Measurements from ENCODE around the gene AFF1.

- TF ChIP-seq ELK1 (IDR thresholded peaks at IDR 0.05; ENCODE audit: borderline replicate concordance, low read depth, low read length), result no peak
- no peak for TF ChIP-seq MXI1 (IDR thresholded peaks at IDR 0.05; ENCODE audit: borderline replicate concordance, low read depth, low read length)
- TF ChIP-seq CEBPB (IDR thresholded peaks at IDR 0.05; ENCODE audit: low read depth, low read length), result no peak
- no peak for TF ChIP-seq RAD21 (IDR thresholded peaks at IDR 0.05; ENCODE audit: low read length)
- 0 out of 2 replicates have a peak, but pooled peaks have one; percentile 2 for TF ChIP-seq CTCF (conservative IDR thresholded peaks at IDR 0.05; ENCODE audit: low read depth, low read length)
- no peak for TF ChIP-seq MAZ (IDR thresholded peaks at IDR 0.05; ENCODE audit: borderline replicate concordance, low read depth, low read length)
- TF ChIP-seq POLR2A (IDR thresholded peaks at IDR 0.05; ENCODE audit: low read depth, low read length), result no peak
- no peak for TF ChIP-seq NFE2L2 (IDR thresholded peaks at IDR 0.05; ENCODE audit: low read depth, low read length)
- TF ChIP-seq SMC3 (IDR thresholded peaks at IDR 0.05; ENCODE audit: low read depth, low read length), result no peak
These were observed 179.6 kb downstream of the AFF1 start for GRCh38 chr4:87114245-87115062.

Data from IMR-90 (cell line).